Measurements from ENCODE around the gene C5orf47.
"Not testable (repeated sequence)": the region's sequence is repeated elsewhere in the genome, so short reads cannot be mapped to it uniquely, and the experiment has no call there.

C5orf47 gene

GRCh38 chr5:173970878-173971650 lies 17.9 kb upstream of the C5orf47 start:
- no peak for DNase-seq (ENCODE audit: low spot score)

GRCh38 chr5:173971681-173972345 lies 17.2 kb upstream of the C5orf47 start:
- DNase-seq (ENCODE audit: low spot score): no peak

- no peak for DNase-seq (ENCODE audit: low spot score)
Measured at GRCh38 chr5:173972607-173972924, 16.4 kb upstream of the C5orf47 start.

GRCh38 chr5:173972925-173973615 lies 15.9 kb upstream of the C5orf47 start:
- peak; percentile 77 for DNase-seq (ENCODE audit: low spot score)

GRCh38 chr5:173973616-173973969 lies 15.4 kb upstream of the C5orf47 start:
- DNase-seq (ENCODE audit: low spot score): no peak

GRCh38 chr5:173974688-173975239 lies 14.2 kb upstream of the C5orf47 start:
- no peak for DNase-seq (ENCODE audit: low spot score)

- DNase-seq (ENCODE audit: low spot score): no peak
Measured at GRCh38 chr5:173981185-173981761, 7.7 kb upstream of the C5orf47 start.

- DNase-seq (ENCODE audit: low spot score): no peak
Measured at GRCh38 chr5:173984218-173984617, 4.8 kb upstream of the C5orf47 start.

GRCh38 chr5:173989432-173990082 lies 587 bp downstream of the C5orf47 start:
- DNase-seq (ENCODE audit: low spot score): no peak

GRCh38 chr5:173997331-173997730 lies 8.4 kb downstream of the C5orf47 start:
- no peak for DNase-seq (ENCODE audit: low spot score)

GRCh38 chr5:173998531-173998930 lies 9.6 kb downstream of the C5orf47 start:
- no peak for DNase-seq (ENCODE audit: low spot score)

GRCh38 chr5:174000076-174000475 lies 11.1 kb downstream of the C5orf47 start:
- no peak for DNase-seq (ENCODE audit: low spot score)

- DNase-seq (ENCODE audit: low spot score): no peak
Measured at GRCh38 chr5:174003795-174004194, 14.8 kb downstream of the C5orf47 start.

GRCh38 chr5:174008922-174009321 lies 20.0 kb downstream of the C5orf47 start:
- DNase-seq (ENCODE audit: low spot score): no peak

GRCh38 chr5:174010365-174010764 lies 21.4 kb downstream of the C5orf47 start:
- no peak for DNase-seq (ENCODE audit: low spot score)

GRCh38 chr5:174011441-174011840 lies 22.5 kb downstream of the C5orf47 start:
- no peak for DNase-seq (ENCODE audit: low spot score)

- DNase-seq (ENCODE audit: low spot score): not testable (repeated sequence)
Measured at GRCh38 chr5:174020069-174020927, 31.3 kb downstream of the C5orf47 start.

GRCh38 chr5:174020928-174021304 lies 31.9 kb downstream of the C5orf47 start:
- no peak for DNase-seq (ENCODE audit: low spot score)

GRCh38 chr5:174022384-174023095 lies 33.6 kb downstream of the C5orf47 start:
- no peak for DNase-seq (ENCODE audit: low spot score)

GRCh38 chr5:174030286-174030685 lies 41.3 kb downstream of the C5orf47 start:
- no peak for DNase-seq (ENCODE audit: low spot score)

All from CD4-positive, alpha-beta T cell treated with Interleukin-2 at 100 ng/mL for 4 hours (primary cell).